Measurements from ENCODE around the gene TRAF6. TPM values are rescaled to one million over a fixed set of nuclear protein-coding genes. Genes with fewer than 3 reads are reported as not detected.
A peak's percentile ranks its signal among the peaks of the same experiment; 100 is the strongest.

Gene TRAF6
- total and polyA plus RNA-seq, 9 of the 15 experiments (the other 6 are each of a cell fraction or from before 2014, with no cell fraction given): 2.0 to 13.1 (median 8.2) TPM

- Histone ChIP-seq H3K9me3 (replicated peaks; ENCODE audit: control insufficient read depth, insufficient read depth, low read depth, low read length) (no peaks in the 10 kb centered on the region), H4K20me1 (replicated peaks; ENCODE audit: control insufficient read depth, insufficient read depth, low read length) (no peaks in the 10 kb centered on the region), H3K27me3 (ENCODE audit: control insufficient read depth in 2 of 2, insufficient read depth in 2 of 2, low read length in 2 of 2) (peaks cover 2 to 33% of the 10 kb centered on the region in 2 experiments; a peak in 3 of 5 replicates), H3K79me2 (ENCODE audit: control insufficient read depth, insufficient read depth, low read length) (no peaks in the 10 kb centered on the region), H3K4me2 (ENCODE audit: insufficient read depth, low read length) (no peak overlapping the region), H3K4me3 (no peak overlapping the region), H3K9ac (ENCODE audit: insufficient read depth in 1 of 2, low read depth in 2 of 2, low read length in 2 of 2) (no peak overlapping the region), H3K4me1 (replicated peaks in 1 of 2; ENCODE audit: control insufficient read depth in 2 of 2, insufficient read depth in 2 of 2, low read length in 2 of 2) (peaks cover 6 to 13% of the 10 kb centered on the region in 2 experiments; a peak in 3 of 5 replicates), H3K27ac (ENCODE audit: extremely low read depth, low read depth, low read length) (no peak overlapping the region), H3K9me1 (ENCODE audit: control insufficient read depth, insufficient read depth, low read length) (no peaks in the 10 kb centered on the region), H2AFZ (ENCODE audit: low read depth, low read length) (peak overlapping the region; percentile 23; the same call in 1 of the 2 replicates), H3K36me3 (ENCODE audit: control insufficient read depth, insufficient read depth, low read length) (no peaks in the 10 kb centered on the region)
- BruUV-seq (replicated peaks): no TSS peak
- intact Hi-C loops (cut with micrococcal nuclease) (loop anchor here (5.0 kb wide), 1 partner anchor 93 kb away; no protein-coding TSS in a partner anchor), in situ Hi-C loops (cut with MboI) (no loop called here)
- ChIA-PET CTCF (ENCODE audit: low intra/inter-chr PET ratio) (no interaction called here), POLR2A (interaction anchor here (0.8 kb wide), 1 partner anchor 915 kb away, joined by 3 read pairs; no protein-coding TSS in a partner anchor)
- 31% methylated on average over 14 of the region's 17 CpGs for WGBS (ENCODE audit: insufficient coverage, low coverage, missing lambda C conversion rate)
- ATAC-seq: no peak
- no peak for DNase-seq (ENCODE audit: extremely low read depth in 1 of 4, low spot score in 3 of 4)
- TF ChIP-seq ZNF274 (IDR thresholded peaks at IDR 0.05; ENCODE audit: borderline replicate concordance, low read depth, low read length) (no peak), SUPT5H (IDR thresholded peaks at IDR 0.05) (no peak), RBM17 (IDR thresholded peaks at IDR 0.05; ENCODE audit: borderline replicate concordance, low read depth, low read length) (no peak), GATA2 (CRISPR knock-in tag; IDR thresholded peaks at IDR 0.05) (no peak), NR1H2 (CRISPR knock-in tag; IDR thresholded peaks at IDR 0.05) (no peak), PTTG1 (tag; IDR thresholded peaks at IDR 0.05; ENCODE audit: low read depth) (no peak), PTBP1 (IDR thresholded peaks at IDR 0.05; ENCODE audit: low read depth, low read length) (no peak), C11orf30 (IDR thresholded peaks at IDR 0.05; ENCODE audit: low read depth) (no peak)
- TF ChIP-seq, protein P1, sequence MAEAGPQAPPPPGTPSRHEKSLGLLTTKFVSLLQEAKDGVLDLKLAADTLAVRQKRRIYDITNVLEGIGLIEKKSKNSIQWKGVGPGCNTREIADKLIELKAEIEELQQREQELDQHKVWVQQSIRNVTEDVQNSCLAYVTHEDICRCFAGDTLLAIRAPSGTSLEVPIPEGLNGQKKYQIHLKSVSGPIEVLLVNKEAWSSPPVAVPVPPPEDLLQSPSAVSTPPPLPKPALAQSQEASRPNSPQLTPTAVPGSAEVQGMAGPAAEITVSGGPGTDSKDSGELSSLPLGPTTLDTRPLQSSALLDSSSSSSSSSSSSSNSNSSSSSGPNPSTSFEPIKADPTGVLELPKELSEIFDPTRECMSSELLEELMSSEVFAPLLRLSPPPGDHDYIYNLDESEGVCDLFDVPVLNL (CRISPR knock-in tag; IDR thresholded peaks at IDR 0.05; ENCODE audit: low read depth): no peak
- TF ChIP-seq, protein P2, sequence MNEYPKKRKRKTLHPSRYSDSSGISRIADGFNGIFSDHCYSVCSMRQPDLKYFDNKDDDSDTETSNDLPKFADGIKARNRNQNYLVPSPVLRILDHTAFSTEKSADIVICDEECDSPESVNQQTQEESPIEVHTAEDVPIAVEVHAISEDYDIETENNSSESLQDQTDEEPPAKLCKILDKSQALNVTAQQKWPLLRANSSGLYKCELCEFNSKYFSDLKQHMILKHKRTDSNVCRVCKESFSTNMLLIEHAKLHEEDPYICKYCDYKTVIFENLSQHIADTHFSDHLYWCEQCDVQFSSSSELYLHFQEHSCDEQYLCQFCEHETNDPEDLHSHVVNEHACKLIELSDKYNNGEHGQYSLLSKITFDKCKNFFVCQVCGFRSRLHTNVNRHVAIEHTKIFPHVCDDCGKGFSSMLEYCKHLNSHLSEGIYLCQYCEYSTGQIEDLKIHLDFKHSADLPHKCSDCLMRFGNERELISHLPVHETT (CRISPR knock-in tag; conservative IDR thresholded peaks at IDR 0.05 in 1 of 2, IDR thresholded peaks at IDR 0.05 in 1 of 2): no peak
- TF ChIP-seq, protein P3, sequence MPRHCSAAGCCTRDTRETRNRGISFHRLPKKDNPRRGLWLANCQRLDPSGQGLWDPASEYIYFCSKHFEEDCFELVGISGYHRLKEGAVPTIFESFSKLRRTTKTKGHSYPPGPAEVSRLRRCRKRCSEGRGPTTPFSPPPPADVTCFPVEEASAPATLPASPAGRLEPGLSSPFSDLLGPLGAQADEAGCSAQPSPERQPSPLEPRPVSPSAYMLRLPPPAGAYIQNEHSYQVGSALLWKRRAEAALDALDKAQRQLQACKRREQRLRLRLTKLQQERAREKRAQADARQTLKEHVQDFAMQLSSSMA (CRISPR knock-in tag; IDR thresholded peaks at IDR 0.05): no peak
- no peak for FAIRE-seq
Observed at GRCh38 chr11:36454941-36455631, 55.0 kb downstream of the TRAF6 start.
